Fibroblast of skin of back (primary cell): ENCODE results near the gene TP53AIP1.

Source experiments
- DNase-seq: peaks from one replicate; pipeline ENCODE4 v3.0.0-alpha.2; 2013

TP53AIP1 gene

DNA sequence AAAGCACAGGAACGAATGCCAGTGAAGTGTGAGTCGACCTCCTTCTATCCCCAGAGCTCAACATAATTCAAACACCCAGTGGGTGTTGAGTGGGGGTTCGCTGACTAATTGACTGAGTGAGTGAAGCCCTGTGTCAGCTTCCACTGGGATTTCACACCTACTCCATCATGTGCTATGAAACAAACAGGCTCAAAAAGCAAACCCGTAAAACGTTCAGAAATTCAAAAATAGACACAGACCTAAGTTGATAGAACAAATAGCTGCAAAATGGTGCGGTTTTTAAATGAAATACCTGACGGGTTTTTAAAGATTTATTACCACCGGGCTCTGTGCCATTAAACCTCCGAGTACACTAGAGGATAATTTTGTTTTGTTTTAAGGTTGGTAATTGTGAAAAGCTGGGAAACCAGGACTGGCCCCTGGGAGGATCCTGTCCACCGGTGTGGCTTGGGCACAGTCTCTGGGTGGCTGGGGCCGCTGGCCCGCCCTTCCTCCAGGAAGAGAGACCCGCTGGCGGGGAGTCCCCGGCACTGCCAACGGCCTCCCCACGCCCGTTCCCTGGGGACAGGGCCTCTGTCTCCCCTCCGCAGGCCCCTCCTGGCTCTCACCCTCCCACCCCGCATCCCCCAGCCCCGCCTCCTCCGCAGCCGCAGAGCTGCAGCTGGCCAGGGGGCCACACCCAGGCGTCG, 37.9 kb downstream of the TP53AIP1 start:
- peak; percentile 26 for DNase-seq

DNA sequence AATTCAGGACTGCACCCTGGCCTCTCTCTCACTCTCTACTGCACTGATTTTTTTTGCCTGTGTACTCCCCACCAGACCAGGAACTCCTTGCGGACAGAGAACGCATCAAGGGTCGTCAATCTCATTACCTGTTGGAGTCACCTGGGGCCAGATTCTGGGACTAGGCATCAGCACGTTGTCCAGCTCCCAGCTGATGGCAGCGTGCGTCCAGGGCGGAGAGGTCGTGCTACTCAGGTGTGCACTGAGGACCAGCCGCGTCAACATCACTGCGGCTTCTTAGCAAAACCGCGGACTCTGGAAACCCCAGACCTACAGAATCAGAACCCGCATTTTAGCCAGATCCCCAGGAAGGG, 38.4 kb downstream of the TP53AIP1 start:
- DNase-seq: no peak

DNA sequence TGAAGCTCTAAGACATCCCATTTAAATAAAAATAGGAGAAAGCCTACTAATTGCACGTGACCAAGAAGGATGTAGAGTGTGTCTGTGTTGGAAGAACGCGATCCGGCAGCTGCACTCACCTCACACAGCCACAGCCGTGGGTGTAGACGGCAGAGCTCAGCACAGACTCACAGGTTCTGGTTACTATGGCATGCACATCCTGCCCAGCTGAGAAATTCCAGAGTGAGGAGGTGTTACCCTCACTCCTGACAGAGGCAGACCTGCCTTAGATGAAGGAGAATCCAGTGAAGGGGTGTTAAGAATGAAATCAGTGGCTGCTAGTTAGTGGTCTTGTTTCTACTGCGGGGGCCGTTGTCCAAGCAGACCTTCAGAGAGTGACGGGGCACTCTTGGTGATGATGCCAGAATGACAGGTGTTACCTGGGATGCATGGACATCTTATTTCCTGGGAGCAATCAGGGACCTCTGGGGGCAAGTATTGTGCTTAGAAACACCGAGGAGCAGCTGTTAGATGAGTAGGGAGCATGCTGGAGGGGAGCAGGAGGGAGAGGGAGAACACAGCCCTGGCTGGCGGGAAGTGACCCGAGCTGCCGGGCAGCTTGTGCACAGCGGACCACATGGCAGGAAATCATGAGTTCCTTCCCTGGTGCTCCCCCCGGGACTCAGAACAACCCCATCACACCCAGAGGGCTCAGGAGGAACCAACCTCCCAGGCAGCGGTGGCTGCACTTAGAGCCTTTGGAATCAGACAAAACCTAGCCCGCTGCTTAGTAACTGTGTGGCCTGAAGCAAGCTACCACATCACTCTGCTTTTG, 39.2 kb downstream of the TP53AIP1 start:
- DNase-seq: peak; percentile 16

GRCh38 chr11:128902515-128903066, 40.1 kb downstream of the TP53AIP1 start:
- DNase-seq: peak; percentile 72

DNA sequence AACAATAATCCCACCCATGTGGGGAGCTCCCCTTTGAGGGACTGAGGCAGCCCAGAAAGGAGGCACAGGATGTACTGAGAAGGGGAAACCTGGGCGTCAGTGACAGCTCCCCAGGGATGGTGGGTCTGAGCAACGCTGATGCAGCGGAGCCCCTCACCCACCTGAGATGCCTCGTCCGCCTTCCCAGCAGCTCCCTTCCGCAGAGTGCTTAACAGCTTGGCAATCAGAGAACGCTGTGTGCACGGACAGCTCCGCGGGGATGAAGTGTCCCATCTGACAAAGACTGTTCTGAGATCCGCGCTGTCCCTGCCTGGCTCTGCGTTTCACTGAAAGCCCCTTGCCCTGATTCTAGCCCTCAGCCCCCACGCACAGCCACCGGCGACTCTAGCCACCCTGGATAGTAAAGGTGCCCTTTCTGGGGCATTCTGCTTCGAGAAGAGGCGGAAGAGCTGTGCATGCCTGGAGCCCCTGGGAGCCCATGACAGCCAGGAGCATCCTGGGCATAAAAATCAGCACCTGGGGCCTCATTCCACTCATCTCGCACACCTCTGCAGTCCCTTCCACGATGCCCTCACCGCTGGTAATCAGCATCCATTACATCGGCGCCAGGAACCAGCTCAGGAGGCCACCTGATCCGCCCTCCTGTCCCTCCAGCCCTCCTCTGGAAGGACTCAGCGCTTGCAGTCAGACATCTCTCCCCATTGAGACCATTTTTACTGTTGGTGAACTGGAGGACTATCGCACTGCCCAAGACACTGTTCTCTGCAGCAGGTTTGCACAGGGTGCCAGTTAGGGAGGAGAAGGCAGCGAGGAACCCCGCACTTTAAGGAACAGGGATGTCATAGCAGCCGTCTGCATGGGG, 40.8 kb downstream of the TP53AIP1 start:
- no peak for DNase-seq

DNA sequence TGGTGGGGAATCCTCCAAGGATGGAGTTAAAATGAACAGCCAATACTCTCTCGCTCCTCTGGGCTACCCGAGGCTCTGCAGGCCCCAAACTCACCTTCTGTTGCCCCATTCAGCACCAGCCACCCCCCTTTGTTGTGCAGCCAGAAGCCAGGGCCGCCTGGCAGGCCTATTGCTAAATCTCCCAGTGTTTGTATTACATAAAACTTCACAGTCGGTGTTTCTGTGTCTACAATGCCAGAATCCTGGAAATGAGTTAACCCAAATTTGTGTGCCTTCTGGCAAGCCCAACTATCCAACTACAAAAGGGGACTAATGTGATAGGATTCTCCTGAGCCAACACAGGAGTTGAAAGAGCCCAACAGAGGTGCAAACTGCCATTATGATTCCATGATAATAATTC, 42.2 kb downstream of the TP53AIP1 start:
- no peak for DNase-seq

- DNase-seq: peak; percentile 42
Observed at GRCh38 chr11:128898580-128899344, 43.9 kb downstream of the TP53AIP1 start.

- no peak for DNase-seq
Observed at GRCh38 chr11:128897826-128898225, 44.8 kb downstream of the TP53AIP1 start.

GRCh38 chr11:128896356-128896755, 46.3 kb downstream of the TP53AIP1 start:
- peak; percentile 19 for DNase-seq

- no peak for DNase-seq
Observed at GRCh38 chr11:128895526-128895925, 47.1 kb downstream of the TP53AIP1 start.

- DNase-seq: no peak
Observed at GRCh38 chr11:128894685-128895084, 48.0 kb downstream of the TP53AIP1 start.

GRCh38 chr11:128894286-128894681, 48.4 kb downstream of the TP53AIP1 start:
- no peak for DNase-seq

DNA sequence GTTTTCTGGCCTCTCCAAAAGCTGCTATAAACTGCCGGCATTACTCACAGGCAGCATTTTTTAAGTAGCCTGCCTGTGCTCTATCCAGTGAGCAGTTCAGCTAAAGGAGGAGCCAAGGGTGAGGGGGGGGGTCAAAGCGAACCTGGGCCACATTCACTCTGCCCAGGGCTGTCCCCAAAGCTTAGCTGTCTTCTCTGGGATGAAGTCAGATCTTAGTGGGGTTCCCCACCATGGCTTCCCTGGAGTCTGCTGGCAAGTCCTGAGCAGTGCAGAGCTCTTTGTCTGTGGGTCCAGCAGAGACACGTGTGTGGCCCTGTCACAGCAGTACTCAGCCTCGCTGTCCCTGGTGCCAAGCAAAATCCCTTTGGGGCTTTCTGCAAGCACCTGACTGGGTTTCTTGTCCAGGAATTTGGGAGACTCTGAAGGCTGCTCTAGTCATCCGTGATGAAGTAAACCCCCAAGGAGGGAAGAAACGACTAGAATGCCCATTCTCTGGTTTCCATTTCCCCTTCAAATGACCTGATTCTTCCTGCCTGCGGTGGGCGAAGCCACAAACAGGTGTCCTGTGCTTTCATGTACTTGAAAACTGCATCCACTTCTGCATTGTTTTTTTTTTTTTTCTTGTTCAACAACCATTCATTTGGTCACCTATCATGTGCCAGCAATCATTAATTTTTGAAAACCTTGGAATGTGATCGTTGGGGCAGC, 48.9 kb downstream of the TP53AIP1 start:
- DNase-seq: no peak

GRCh38 chr11:128892866-128893565, 49.7 kb downstream of the TP53AIP1 start:
- DNase-seq: no peak

DNA sequence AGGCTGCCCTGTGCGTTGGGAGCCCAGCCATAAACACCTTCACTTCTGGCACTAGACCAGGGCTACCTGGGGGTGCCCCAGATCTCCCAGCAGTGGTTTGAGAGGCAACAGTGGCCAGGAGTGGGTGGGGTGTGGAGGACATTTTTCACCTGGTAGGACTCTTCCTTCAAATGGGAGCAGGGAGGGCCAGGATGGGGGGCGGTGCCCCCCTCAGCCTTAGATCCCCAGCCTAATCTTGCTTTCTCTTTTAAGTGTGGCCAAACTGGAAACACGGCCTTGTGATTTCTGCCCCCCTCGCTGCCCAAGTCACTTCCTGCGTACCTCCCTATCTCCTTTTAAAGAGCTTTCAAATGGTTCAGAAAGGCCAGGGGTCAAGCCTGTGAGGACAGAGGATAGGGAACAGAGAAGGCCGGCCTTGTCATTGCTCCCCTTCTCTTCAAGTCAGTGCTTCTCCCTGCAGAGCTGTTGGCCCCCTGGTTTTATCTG, 50.7 kb downstream of the TP53AIP1 start:
- no peak for DNase-seq

DNA sequence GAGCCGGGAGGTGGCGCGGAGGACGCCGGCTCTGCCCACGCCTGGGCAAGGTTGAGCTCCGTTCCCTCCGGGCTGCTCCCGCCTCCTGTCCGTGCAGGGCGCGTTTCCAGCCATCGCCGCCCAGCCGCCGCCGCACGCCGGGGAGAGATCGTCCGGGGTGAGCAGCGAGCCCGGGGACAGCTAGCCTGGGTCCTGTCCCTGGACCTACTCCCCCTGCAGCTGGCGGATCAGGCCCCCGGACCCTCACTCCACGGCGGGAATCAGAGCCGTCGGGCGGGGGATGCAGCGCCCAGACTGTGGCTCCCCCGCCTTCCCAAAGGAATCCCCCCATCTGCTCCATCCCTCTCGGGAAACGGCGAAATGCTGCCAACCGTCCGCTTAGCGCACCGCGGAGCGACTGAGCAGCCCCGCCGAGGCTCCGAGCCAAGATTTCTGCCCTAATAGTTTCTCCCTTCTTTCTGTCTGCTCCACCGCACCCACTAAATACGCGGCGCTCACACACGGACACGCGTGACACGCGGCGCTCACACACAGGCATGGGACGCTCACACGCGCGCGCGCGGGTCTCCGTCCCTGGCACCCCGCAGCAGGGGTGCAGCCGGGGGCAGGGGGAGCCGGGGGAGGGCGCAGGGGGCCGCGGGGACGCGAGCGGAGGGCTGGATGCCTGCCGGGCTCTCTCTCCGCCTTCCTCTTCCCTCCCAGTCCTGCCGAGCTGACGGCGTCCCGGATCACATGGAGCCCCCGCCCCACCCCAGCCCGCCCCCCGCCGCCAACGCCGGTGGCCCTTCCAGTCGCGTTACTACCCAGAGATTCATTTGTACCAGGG, 51.9 kb downstream of the TP53AIP1 start, which contains the start of gene KCNJ5:
Gene KCNJ5 (plus strand): TSS at position 814 of the 826 bp plus-strand sequence. CDS start 19,918 bp downstream, outside the sequence.
- peak; percentile 20 for DNase-seq

DNA sequence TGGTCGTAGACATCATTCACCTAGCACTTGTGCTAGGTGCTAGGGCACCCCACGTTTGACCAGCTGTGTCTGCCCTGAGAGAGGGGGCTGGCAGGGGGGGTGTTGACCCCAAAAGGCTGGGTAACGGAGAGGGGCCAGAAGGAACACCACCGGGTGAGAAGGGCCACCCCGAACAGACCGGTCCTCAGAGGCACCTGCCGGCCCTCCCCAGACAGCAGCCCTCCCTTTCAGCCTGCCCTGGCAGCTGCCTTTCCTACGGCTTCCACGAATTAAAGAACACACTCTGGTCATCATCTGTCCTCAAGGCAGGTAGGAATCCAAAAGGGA, 52.5 kb downstream of the TP53AIP1 start:
- no peak for DNase-seq

- DNase-seq: no peak
Observed at GRCh38 chr11:128889657-128890213, 52.9 kb downstream of the TP53AIP1 start.
